GM21423 (cell line): ENCODE data around the gene EFNA3.
"Not testable (repeated sequence)": the region's sequence is repeated elsewhere in the genome, so short reads cannot be mapped to it uniquely, and the experiment has no call there.

Experiments used
- ATAC-seq: cut with Tn5 transposase; IDR thresholded peaks from one replicate; pipeline ENCODE4 v1.9.1; 2021; ENCODE audit warnings: mild to moderate bottlenecking, moderate library complexity; ENCODE audit not compliant: unreplicated experiment

EFNA3 gene

DNA sequence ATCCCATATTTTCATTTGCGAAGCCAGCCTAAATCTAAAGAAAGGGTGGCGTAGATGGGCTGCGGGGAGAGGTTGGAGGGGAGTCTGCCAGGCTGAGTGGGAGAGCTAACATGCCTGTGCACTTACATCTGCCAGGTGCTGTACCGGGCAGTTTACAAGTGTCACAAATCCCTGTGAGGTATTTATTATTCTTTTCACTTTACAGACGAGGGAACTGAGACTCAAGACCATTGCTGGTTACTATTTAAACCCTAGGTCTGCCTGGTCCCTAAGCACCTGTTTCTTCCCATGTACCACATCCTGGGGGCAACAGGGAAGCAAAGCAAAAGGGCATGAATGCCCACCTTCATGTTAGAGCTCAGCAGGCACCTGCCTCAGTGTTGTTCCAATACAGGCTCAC, 29.7 kb downstream of the EFNA3 start:
- ATAC-seq: no peak

DNA sequence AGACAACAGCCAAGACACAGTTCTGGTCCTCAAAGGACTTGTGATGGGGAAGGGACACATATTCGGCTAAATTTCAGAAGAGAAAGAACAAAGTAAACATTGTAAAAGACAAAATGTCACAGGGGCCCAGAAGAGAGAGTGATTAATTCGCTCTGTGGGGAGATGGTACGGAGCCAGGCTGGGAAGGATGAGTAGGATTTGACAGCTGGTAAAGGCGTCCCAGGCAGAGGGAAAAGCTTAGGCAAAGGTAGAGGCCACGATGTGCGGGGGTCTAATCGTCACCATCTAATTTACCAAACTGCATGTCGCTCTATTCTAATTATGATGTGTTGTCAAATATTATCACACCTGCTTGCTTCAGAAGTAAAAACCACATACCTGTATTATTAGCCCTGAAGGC, 31.7 kb downstream of the EFNA3 start:
- no peak for ATAC-seq

DNA sequence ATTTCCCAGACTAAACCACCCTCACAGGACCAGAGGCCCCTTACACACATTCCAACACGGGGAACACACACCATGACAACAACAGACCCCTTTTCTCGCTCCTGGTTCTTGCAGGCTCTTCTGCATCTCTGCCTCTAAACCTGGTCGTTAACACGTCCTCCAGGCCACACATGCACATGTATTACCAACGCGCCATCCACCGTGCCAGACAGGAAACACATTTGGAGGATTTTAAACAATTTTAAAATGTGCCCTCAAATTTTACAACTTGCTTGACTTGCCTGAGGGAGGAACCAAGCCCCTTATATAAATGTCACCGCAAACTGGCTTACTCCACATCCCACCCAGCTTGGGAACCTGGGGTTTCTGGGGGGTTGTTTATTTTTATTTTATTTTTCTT, 32.2 kb downstream of the EFNA3 start:
- no peak for ATAC-seq

DNA sequence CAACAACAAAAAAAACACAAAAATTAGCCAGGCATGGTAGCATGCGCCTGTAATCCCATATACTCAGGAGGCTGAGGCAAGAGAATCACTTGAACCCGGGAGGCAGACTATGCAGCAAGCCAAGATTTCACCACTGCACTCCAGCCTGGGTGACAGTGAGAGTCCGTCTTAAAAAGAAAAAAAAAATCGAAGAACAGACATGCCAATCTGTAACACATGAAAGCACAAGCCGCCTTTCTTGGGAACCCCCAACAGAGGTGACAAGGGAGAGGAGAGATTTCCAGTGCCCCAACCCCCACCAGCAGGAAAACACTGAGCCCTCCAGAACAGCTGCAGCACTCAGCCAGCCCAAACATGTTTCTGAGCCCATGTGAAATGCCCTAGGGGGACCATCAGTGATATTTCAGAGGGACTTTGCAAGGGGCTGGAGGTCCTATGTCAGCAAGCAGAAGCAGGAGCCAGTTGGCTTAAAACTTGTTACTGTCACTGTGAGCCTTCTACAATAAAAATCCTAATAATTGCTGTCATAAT, 34.9 kb downstream of the EFNA3 start:
- no peak for ATAC-seq

DNA sequence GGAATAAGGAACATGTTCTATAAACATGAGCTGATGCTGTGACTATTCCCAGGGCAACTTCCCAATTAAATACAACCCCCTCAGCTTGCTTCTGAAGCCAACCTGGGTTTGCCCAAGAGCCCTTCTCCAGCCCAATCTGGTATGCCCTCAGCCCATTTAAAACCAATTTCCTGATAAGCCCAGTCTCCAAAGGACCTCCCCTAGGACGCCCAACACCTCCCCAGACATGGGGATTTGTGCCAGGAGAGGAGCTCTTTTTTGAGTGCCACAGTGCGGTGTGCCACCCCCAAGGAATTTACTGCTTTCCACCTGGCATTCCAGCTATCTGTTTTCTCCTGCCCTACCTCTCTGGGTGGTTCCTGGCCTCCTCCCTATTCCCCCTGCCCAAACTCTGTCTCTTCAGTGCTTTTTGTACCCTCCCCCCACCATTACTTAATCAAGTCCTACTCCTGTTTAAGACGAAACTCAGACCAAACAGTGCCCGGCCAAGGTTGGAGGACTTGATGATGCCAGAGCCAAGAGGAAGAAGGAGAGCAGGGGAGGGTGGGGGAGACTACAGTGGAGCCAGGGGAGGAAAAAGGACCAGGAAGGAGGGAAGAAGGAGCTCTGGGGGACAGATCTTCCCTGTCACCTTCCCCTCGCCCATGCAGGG, 37.6 kb downstream of the EFNA3 start:
- no peak for ATAC-seq

DNA sequence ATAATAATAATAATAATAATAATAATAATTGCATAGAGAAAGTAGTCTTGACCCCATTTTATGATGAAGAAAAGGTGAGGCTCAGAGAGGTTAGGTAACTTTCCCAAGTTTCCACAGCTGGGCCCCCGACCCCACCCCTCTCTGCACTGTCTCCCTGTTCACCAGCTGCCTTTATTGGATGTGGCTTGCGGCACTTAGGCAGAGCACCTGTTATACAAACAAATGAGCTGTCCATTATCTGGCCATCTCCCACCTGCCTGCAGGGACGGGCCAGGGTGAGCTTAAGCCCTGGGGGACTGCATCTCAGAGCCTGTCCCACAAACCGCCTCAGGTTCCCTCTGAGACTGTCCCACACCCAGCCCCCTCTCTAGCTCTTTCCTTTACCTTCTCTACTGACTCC, 39.0 kb downstream of the EFNA3 start:
- ATAC-seq: no peak

DNA sequence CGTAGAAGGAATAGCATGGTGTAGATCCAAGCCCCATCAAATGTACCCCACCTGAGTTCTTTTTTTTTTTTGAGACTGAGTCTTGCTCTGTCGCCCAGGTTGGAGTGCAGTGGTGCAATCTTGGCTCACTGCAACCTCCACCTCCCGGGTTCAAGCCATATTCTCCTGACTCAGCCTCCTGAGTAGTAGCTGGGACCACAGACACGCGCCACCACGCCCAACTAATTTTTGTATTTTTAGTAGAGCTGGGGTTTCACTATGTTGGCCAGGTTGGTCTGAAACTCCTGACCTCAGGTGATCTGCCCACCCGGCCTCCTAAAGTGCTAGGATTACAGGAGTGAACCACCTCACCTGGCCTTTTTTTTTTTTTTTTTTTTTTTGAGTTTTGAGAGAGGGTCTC, 39.5 kb downstream of the EFNA3 start:
- ATAC-seq: not testable (repeated sequence)

DNA sequence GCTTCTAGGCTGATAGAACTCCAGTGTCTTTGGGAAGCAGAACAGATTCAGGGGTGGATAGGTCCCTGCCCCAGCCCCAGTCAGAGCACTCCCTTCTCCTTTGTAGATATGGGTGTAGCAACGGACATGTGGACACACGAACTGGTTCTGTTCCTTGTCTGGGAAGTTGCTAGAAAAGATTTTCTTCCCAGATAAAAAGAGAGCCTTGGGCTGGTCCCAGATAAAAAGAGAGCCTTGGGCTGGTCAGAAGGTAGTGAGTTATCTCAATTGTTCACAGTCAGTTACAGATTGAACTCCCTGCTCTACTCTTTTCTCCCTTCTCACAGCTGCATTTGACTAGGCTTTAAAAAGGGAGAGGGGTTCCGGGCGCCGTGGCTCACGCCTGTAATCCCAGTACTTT, 41.6 kb downstream of the EFNA3 start:
- ATAC-seq: no peak

DNA sequence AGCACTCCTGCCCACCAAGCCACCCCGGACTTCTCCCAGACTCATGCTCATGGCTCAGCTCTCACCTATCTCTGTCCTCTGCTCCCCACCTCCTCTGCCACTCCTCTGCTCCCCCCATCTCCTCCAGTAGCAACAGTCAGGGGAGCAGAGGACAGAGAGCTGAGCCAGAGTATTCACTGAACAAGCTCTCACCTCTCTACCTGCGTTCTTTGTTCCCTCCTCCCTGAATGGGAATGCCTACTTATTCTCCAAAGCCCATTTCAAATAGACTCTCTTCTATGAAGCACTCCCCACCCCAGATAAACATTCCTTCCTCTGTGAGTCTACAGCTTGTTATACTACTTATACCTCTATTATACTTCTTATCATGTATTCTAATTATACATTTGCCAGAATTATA, 42.6 kb downstream of the EFNA3 start:
- no peak for ATAC-seq

DNA sequence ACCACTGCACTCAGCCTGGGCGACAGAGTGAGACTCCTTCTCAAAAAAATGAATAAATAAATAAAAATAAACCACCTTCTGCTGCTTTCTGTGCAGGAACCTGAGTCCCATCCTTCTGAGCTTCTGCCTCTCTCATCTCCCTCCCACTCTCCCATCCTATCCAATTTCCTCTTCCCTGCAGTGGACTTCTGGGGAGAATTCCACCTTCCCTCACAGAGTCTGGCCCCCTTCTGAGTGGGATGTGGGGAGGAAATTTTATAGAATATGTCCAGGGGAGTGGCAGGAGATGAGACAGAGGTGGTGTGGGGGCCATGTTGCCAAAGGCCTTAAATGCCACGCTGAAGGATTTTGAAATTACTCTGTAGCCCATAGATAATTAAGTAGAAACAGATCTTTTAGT, 43.7 kb downstream of the EFNA3 start:
- ATAC-seq: no peak

DNA sequence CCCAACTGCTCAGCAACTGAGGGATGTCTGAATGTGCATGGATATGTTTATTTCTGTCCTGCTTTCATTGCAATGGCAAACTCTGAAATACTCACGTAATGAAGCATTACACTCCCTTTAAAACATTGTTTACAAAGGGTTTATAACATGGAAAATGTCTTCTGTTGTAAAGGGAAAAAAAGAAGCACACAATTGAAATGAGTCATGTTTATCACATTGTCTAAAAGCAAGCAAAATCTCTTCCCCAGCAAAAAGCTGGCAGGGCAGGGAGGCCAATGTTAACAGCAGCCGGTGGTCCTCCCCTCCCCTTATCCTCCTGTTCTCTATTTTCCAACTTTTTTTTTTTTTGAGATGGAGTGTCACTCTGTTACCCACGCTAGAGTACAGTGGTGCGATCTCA, 45.2 kb downstream of the EFNA3 start:
- ATAC-seq: no peak

DNA sequence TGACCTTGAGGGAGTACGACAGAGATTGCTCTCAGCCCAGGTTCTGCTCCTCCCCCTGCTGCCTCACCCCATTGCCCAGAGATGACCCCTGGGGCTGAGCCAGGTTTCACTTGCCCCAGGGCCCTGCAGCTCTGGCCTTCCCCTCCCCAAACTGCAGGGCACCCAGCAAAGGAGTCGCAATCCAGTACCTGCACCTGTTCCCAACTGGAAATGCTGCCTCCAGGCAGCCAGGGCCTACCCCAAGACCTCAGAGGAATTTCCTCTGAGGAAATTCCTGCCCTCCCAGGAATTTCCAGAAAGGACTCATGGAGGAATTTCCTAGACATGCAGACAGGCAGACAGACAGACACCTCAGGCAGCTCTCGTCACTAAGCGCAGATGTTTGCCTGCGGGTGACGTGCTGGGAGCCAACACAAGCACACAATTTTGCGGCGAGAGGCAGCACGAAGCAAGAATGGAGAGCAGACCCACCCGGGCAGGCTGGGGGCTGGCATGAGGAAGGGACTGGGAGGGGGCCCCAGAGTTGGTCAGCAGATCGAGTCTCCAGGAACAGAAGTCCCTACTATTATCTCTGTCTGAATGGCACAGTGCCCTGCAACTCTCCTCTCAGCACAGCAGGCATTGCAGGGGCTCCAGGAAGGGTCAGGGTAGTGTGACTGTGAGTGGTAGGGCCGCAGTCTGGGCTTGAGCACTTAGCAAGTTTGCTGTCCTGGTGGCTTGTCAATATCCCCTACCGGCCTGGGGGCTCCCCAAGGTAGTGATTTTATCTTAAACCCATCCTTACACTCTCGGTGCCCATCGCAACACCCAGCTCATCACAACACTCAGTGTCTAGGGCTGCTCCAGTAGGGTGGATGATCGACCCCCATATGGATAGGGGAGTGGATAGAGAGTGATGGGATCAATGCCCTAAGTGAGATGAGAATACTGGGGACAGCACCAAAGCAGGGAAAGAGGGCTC, 46.1 kb downstream of the EFNA3 start:
- ATAC-seq: no peak

DNA sequence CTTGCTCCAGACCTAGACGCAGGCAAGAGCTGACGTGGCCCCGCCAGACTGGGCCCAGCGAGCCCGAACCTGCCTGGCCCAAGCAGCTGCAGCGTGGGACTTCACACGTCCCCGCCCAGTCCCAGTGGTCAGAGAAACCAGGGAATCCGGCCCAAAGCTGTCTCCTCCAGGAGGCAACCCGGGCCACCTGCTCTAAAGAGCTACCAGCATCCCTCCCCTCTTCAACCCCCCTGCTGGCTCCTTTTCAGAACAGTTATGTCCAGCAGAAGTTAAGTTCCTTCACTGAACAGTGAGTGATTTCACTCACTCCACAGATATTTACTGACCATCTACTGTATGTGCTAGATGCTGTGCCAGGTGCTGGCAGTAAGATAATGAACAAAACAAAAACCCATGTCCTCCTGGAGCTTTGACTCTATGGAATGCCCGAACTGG, 46.9 kb downstream of the EFNA3 start:
- no peak for ATAC-seq

DNA sequence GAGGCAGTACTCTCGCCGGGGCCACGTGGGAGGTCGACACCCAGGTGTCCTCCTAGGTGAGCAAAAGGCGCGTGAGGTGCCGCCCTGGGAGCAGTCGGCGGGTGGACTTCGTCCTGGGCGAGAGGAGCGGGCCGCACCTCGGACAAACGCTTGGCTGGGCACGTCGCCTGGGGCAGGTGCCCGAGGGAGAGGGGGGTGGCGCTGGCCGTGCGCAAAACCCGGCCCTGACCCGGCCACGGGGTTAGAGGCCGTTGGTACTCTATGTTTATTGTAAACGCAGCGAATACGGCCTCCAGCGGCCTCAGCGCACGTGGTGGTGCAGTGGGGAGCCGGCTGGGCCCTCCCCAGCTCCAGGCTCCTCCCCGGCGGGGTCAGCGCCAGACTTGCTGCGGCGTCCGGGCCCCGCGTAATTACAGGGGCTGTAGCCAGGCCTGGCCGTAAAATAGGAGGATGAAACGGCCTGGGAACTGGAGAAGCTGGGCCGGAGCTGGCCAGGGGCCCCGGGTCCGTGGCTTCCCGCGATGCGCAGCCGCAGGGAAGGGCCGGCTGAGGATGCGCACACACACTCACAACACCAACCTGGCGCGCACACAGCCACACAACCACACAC, 47.4 kb downstream of the EFNA3 start:
- ATAC-seq: no peak

DNA sequence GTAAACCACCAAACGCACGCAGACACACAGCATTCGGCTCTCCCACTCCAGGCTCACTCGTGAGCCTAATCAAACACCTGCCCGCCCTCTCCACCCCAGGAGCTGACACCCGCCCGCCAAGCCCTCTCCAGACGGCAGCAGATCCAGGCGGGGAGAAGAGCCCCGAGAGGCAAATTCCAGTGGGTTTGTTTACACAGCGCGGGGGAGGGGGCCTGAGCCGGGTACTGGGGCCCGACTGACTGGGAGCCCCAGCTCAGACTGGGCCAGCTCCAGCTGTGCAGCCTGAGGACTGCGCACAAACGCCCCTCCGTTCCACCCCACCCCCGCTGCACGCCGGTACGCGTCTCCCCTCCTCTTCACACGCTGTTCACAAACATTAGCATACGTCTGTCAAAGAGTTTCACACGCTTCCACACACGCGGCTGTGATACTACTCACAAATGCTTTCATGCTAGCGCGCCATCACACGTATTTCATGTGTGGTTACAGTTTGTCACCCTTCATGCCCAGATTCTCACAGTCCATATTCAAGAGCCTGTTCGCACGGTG, 48.0 kb downstream of the EFNA3 start:
- ATAC-seq: no peak

DNA sequence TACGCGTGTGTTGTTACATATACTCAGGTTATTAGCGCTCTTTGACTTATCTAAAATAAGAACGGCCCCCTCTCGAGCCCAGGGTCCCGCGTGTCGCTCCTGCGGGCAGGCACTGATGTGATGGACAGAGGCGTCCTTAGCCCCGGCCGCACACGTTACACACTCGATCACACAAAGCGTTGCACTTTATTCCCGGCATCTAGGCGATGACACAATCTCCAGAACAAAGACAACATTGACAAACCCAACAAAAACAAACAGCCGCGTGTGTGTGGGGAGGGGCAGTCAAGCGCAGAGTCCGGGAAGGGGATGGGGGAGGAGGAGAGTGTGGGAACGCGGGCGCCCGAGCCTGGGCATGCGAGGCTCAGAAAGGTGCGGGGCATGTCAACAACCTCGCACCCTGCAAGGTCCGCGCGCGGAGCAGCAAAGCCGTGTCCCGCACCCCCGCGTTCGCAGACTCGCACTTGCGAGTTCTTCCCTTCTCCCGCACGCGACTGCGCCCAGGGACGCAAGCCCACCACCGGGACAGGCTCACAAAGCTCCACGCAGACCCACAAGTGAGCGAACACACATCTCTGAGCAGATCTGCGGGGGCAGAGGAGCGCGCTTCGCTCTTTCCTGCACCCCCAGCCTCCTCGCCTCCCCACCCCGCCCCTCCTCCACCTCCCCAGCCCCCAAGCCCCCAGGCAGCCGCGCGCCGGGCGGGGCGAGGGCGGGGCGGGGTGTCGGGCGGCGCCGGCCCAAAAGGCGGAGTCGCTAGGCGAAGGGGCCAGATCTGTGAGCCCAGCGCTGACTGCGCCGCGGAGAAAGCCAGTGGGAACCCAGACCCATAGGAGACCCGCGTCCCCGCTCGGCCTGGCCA, 48.7 kb downstream of the EFNA3 start, which contains the start of gene EFNA1:
Gene EFNA1, plus strand, starts transcription at position 772 of the 862 bp plus-strand sequence. CDS start 102 bp downstream, outside the sequence.
- no peak for ATAC-seq

DNA sequence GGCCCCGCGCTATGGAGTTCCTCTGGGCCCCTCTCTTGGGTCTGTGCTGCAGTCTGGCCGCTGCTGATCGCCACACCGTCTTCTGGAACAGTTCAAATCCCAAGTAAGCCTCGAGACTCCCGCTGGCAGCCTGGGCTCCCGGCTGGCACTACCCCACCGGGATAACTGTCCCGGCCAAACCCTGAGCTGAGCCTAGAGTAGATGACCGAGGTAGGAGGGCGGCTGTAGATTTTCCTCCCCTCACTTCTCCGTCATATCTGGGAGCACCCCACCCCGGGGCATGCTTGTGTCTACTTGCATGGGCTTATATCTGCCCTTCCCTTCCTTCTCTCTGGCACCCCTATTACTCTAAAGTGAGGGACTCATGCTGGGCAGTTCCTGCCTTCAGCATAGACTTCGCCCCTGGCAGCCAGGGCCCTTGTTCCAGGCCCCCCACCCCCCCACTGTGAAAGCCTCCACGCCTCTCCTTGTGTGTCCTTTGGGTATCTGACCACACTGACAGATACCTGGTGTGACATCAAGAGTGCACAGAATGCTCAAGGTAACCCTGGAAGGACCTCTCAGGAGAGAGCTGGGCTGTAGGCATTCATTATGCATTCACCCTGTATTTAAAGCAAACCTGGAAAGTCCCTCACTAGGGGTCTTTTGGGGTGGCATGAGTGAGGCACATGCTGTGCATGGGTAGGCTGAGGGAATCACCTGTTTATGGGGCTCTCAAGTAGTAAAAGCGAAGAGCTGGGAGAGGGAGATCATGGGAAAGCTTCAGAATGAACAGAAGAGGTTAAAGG, 49.5 kb downstream of the EFNA3 start:
- no peak for ATAC-seq

DNA sequence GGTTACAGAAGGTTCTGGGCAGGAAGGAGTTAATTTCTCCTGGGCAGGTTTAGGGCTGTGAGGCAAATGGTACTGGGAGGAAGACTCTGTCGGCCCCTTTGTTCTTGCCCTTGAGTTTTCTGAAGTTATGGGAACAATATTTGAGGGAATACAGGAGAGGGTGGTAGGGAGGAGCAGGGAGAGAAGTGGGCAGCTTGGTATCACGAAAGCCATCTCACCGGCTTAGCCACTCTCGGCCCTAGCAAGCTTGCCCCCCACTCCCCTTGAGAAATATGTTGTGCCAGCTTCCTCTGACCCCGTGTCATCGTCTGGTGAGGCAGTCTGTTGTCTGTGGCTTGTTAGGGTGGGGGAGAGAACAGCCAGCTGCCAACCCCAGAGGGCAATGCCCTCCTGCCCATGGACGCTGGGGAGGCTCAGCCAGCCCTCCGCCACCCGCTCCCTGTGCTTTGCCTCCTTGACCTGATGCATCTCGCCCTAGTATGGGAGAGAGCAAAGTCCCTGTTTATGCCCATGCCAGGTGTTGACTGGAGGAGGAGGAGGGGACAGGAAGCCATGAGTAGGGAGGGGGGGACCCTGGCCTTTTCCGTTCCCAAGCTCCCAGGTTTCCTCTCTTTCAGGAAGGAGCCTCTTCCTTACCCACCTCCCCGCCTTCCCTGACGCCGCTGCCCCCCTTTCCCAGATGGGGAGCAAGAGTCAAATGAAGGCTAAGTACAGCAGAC, 50.3 kb downstream of the EFNA3 start:
- no peak for ATAC-seq
